HG03280 (cell line): Measurements from ENCODE around the gene SCN5A.

Source experiments
- ATAC-seq: cut with Tn5 transposase; IDR thresholded peaks from one replicate; pipeline ENCODE4 v1.9.1; 2021; ENCODE audit warnings: mild to moderate bottlenecking, moderate library complexity; ENCODE audit not compliant: unreplicated experiment

The SCN5A gene

GRCh38 chr3:38649500-38650247, at the start of gene SCN5A:
Gene SCN5A, minus strand, starts transcription at chr3:38649687. Its CDS starts 16,380 bp downstream, at chr3:38633307.
- no peak for ATAC-seq

- ATAC-seq, result no peak
These were observed 49.3 kb upstream of the SCN5A start for GRCh38 chr3:38698760-38699159.

DNA sequence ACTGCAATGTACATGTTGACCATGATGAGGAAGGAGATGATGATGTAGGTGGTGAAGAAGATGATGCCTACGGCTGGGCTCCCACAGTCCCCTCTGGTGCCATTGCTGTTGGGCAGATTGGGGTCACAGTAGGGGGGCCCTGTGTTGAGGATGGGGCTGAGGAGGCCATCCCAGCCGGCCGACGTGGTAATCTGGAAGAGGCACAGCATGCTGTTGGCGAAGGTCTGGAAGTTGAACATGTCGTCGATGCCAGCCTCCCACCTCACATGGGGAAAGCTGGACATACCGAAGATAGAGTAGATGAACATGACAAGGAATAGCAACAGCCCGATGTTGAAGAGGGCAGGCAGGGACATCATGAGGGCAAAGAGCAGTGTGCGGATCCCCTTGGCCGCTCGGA, 48.6 kb upstream of the SCN5A start:
- no peak for ATAC-seq

- no peak for ATAC-seq
These were observed 46.5 kb upstream of the SCN5A start for GRCh38 chr3:38696034-38696433.

DNA sequence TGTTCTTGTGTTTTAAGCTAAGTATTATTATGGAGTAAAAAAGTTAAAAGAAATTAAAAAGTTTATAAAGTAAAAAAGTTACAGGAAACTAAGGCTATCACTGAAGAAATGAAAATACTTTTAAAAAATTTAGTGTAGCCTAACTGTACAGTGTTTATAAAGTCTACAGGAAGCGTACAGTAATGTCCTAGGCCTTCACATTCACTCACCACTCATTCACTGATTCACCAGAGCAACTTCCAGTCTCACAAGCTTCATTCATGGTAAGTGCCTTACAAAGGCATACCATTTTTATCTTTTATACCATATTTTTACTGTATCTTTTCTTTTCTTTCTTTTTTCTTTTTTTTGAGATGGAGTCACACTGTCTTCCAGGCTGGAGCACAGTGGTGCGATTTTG, 40.7 kb upstream of the SCN5A start:
- no peak for ATAC-seq

DNA sequence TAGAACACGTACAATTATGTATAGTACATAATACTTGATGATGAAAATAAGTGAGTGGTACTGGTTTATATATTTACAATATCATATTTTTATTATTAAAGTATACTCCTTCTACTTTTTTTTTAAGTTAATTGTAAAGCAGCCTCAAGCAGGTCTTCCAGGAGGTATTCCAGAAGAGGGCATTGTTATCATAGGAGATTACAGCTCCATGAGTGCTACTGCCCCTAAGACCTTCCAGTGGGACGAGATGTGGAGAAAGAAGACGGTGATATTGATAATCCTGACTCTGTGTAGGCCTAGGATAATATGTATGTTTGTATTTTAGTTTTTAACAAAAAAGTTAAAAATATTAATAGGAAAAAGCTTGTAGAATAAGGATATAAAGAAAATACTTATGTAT, 40.3 kb upstream of the SCN5A start:
- ATAC-seq, result no peak

GRCh38 chr3:38689346-38689745, 39.9 kb upstream of the SCN5A start:
- ATAC-seq, result no peak

DNA sequence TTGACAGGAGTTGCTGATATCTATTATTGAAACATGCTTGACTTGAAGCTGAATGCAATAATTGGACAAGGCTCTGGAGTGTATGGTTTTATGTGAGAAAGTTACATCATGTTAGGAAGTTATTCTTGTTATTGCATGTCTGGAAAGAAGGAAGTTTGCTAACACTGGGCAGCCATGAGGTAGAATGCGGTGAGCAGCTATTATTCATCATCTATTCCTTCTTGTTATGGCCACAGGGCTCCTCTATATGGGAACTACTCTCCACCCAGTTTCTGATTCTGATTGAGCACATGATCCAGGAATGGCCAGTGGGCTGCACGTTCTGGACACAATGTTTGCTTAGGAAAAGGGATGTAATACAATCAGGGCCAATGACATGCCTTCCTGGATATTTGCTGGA, 37.8 kb upstream of the SCN5A start:
- no peak for ATAC-seq

GRCh38 chr3:38684546-38684945, 35.1 kb upstream of the SCN5A start:
- ATAC-seq, result no peak

DNA sequence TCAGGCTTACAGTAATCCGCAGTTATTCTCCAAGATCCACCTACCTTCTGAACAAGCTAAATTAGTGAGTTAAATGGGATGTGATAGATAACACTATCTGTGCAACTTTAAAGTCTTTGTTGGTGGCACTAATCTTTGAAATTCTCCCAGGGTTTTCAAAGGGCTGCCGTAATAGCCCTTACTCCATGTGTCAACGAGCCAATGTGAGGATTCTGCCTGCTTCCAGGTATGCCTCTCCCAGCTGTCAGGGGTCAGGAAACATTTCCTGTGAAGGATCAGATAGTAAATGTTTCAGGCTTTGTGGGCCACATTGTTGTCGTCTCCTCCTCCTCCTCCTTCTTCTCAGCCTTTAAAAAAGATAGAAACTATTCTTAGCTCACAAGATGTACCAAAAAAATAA, 20.2 kb upstream of the SCN5A start:
- no peak for ATAC-seq

DNA sequence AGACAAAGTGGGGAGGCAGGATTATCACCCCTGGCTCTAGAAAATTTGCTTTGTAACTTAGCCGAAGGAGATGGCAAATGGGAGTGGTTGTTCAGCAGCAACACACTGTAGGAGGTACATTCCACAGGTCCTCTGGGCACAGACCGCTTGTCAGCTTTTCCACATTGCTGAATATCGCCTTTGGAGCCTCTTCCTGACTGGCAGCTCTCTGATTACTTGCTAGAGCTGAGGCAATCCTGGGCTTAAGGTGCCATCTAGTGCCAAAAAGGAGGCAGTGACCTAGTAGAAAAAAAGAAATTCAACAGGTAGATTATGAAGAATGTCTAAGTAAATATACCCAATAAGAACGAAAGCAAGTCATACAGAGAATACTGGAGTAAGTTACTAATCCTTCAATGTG, 13.1 kb upstream of the SCN5A start:
- ATAC-seq, result no peak

DNA sequence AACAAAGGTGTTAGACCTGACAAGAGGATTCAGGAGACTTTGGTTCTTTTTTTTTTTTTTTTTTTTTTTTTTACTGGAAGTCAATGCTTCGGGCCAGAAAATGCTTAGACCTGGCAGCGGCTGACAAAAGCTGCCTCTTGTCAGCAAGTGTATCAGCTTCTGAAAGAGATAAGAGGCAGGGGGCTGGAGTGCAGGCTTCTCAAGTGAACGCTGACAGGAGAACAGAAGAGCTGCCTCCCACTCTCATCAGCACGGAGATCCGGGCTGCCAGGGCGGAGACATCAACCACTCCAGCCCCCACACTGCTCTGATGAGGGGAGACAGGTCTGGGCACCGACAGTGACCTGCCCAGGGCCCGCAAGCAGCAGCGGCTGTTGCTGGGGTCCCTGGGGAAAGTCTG, 9.4 kb upstream of the SCN5A start:
- ATAC-seq, result no peak

DNA sequence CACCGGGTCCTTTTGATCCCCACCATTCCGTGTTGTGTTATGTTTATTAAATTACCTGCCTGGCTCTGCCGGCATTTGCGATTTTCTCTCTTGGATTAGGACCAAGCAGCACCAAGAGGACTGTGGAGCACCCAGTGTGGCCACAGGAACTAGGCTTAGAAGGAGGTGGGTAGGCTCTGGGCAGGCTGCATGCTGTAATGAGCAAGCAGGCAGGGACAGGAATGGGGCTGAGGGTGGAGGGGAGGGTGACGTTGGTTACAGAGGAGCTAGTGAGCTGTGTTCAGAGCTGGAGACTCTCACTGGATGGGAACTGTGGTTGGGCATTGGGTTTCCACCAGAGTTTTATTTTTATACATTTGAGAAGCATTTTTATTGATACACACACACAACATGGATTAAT, 7.9 kb upstream of the SCN5A start:
- ATAC-seq, result no peak

DNA sequence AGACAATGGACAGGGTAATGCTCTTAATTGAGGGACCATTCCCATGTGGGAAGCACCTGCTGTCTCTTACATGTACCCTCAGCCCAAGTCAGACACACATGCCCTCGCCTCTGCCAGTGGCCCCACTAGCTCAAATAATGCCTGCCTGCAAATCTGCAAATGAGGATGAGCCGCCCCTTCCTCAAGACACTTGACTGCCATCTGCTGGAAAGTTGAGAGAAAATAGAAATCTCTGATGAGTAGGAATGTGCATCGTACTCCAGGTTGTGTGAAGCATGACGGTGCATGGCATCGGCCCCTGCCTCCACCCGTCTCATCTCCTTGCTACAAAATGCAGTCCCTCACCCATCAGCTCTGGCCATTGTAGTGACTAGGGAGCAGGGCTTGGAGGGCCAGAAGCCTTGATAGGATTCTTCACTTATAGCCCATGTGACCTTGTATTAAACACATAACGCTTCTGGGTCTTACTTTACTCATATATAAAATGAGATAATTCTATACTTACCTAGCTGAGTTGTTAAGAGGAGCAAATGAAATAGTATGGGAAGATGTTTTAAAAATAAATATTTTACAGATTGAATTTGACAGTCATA, 6.3 kb upstream of the SCN5A start:
- ATAC-seq, result no peak

- ATAC-seq, result no peak
These were observed 4.4 kb upstream of the SCN5A start for GRCh38 chr3:38653685-38654537.

- no peak for ATAC-seq
These were observed 3.4 kb upstream of the SCN5A start for GRCh38 chr3:38652934-38653333.

GRCh38 chr3:38651153-38651789, 1.8 kb upstream of the SCN5A start:
- ATAC-seq, result no peak

DNA sequence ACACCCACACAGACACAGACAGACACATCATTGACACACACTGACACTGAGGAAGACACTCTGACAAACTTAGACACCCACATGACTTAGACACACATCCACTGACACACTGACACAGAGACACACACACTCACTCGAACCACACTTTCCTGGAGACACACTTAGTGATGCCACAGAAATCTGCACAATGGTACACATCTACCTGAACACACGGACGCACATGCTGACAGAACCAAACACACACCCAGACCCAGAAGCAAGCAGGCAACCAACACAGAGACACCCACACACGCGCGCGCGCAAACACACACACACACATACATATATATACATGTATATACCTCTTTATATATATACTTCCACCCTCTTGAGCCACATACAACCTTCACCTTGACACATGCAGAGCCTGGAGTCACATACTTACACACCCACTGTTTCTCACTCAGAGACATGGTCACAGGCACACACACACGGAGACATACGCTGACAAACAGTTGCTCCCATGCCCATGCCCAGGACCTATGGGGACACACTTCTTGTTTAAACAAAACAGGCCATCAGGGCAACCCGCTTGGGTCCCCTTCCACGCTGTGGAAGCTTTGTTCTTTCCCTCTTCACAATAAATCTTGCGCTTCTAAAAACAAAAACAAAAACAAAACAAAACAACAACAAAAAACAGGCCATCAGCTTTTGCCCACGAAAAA, 913 bp upstream of the SCN5A start:
- no peak for ATAC-seq

GRCh38 chr3:38648659-38649499, 608 bp downstream of the SCN5A start:
- no peak for ATAC-seq
